ENCODE data around the gene TP53I11.

TP53I11 gene

GRCh38 chr11:44964526-44965209, 14.0 kb upstream of the TP53I11 start:
- DNase-seq (ENCODE audit: low read depth), result no peak
- TF ChIP-seq, protein P1, sequence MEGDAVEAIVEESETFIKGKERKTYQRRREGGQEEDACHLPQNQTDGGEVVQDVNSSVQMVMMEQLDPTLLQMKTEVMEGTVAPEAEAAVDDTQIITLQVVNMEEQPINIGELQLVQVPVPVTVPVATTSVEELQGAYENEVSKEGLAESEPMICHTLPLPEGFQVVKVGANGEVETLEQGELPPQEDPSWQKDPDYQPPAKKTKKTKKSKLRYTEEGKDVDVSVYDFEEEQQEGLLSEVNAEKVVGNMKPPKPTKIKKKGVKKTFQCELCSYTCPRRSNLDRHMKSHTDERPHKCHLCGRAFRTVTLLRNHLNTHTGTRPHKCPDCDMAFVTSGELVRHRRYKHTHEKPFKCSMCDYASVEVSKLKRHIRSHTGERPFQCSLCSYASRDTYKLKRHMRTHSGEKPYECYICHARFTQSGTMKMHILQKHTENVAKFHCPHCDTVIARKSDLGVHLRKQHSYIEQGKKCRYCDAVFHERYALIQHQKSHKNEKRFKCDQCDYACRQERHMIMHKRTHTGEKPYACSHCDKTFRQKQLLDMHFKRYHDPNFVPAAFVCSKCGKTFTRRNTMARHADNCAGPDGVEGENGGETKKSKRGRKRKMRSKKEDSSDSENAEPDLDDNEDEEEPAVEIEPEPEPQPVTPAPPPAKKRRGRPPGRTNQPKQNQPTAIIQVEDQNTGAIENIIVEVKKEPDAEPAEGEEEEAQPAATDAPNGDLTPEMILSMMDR (conservative IDR thresholded peaks at IDR 0.05; ENCODE audit: low read depth, low read length), result no peak
- no peak overlapping the region for H3K4me3 ChIP-seq (ENCODE audit: low read length)

GRCh38 chr11:44963948-44964347, 13.3 kb upstream of the TP53I11 start:
- no peak overlapping the region for H3K4me3 ChIP-seq (ENCODE audit: low read length)
- DNase-seq (ENCODE audit: low read depth), result no peak
- TF ChIP-seq, protein P1 (conservative IDR thresholded peaks at IDR 0.05; ENCODE audit: low read depth, low read length), result no peak

- TF ChIP-seq, protein P1 (conservative IDR thresholded peaks at IDR 0.05; ENCODE audit: low read depth, low read length), result no peak
- DNase-seq (ENCODE audit: low read depth), result no peak
- no peak overlapping the region for H3K4me3 ChIP-seq (ENCODE audit: low read length)
Measured at GRCh38 chr11:44963136-44963535, 12.5 kb upstream of the TP53I11 start.

GRCh38 chr11:44962464-44962863, 11.8 kb upstream of the TP53I11 start:
- H3K4me3 ChIP-seq (ENCODE audit: low read length), result no peak overlapping the region
- DNase-seq (ENCODE audit: low read depth), result no peak
- TF ChIP-seq, protein P1 (conservative IDR thresholded peaks at IDR 0.05; ENCODE audit: low read depth, low read length), result no peak

GRCh38 chr11:44960200-44960845, 9.6 kb upstream of the TP53I11 start:
- no peak for DNase-seq (ENCODE audit: low read depth)
- no peak overlapping the region for H3K4me3 ChIP-seq (ENCODE audit: low read length)
- TF ChIP-seq, protein P1 (conservative IDR thresholded peaks at IDR 0.05; ENCODE audit: low read depth, low read length), result no peak

DNA sequence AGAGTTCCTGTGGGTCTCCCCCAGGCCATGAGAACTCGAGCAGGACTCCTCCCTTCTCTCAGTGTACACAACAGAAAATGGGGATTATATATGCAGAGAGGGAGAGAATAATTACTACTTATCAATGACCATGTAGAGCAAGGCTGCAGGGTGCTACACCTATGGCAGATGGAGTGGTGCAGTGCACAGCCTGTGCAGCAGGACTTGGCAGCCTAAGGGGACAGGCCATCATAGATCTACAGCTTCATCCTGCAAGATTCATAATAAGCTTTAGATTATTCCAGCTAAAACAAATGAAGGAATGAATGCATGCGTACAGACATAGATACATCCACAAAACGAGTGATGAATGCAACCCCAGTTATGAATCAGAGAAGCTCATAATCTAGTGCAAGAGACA, 8.4 kb upstream of the TP53I11 start:
- TF ChIP-seq, protein P1 (conservative IDR thresholded peaks at IDR 0.05; ENCODE audit: low read depth, low read length), result no peak
- no peak for DNase-seq (ENCODE audit: low read depth)
- no peak overlapping the region for H3K4me3 ChIP-seq (ENCODE audit: low read length)

Measured in retinal pigment epithelial cell (primary cell).